DMS53 treated with DMSO at 0.1 percent for 48 hours (cell line): ENCODE data around the gene APPL1.
"Not testable (repeated sequence)": the region's sequence is repeated elsewhere in the genome, so short reads cannot be mapped to it uniquely, and the experiment has no call there.

Experiments used
- DNase-seq: peaks from one replicate; lab custom pipeline; 2025; ENCODE audit not compliant: unreplicated experiment; lab: John Stamatoyannopoulos, UW

Gene APPL1

DNA sequence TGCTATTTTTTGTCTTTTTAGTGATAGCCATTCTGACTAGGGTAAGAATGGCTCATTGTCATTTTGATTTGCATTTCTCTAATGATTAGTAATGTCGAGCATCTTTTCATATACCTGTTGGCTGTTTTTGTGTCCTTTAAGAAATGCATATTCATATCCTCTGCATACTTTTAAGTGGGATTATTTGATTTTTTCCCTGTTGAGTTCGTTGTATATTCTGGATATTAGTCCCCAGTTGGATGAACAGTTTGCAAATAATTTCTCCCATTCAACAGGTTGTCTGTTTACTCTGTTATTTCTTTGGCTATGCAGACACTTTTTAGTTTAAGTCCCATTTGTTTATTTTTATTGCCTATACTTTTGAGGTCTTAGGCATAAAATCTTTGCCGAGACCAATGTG lies 34.4 kb downstream of the APPL1 start:
- no peak for DNase-seq

DNA sequence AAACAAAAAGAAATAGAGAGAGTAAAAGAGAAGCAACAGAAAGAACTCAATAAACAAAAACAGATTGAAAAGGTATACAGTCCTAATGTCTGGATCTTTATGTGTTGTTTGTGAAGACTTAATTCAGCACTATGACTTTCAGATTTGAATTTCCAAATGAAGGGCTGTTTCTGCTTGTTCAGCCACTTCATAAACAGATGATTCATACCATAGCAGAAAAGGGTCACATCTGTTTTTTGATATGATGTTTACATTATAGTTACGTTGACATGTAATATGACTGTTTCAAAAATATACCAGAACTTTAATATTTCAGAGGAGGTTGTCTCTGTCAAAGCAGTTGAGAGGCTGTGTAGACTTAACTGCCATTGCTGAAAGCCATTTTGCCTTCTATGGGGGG lies 40.9 kb downstream of the APPL1 start:
- no peak for DNase-seq

DNA sequence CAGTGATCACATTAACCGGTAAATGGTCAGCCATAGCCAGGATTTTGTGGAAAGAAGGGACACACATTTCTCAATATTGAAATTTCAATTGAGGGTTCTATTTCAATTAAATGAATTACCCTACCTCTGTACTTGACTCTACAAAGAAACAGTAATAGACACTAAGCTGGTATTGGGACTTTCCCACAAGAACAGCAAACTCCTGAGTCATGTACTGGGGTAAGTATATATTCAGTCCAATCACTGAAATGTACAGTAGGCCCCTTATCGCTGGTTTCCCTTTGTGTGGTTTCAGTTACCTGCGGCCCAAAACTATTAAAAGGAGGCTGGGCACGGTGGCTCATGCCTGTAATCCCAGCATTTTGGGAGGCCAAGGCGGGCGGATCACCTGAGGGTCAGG lies 47.3 kb downstream of the APPL1 start:
- no peak for DNase-seq

DNA sequence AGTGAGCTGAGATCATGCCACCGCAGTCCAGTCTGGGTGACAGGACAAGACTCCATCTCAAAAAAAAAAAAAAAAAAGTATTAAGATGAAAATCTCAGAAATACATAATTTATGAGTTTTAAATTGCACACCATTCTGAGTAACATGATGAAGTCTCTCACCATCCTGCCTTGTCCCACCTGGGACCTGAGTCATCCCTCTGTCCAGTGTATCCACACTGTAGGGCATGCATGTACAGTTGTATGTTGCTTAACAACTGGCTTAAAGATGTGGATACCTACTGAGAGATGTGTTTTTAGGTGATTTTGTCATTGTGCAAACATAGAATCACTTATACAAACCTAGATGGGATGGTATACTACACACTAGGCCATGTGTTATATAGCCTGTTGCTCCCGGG lies 47.9 kb downstream of the APPL1 start:
- no peak for DNase-seq

DNA sequence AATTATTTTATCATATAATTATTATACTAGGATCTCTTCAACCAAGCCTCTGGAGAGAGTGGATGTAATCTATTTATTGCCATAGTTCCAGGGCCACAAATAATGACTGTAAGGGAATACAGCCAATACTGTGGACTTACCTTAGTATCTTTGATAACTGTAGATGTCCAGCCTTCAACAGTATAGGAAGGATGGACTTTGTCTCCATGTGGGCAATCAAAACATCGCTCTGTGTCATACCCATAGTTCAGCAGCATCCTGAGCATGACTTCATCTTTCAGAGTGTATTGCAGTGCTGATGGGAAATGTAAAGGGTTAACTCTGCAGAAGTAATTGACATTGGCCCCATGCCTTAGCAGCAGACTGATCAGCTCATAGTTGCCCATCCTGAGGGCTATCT lies 50.7 kb downstream of the APPL1 start:
- DNase-seq, result no peak

GRCh38 chr3:57279685-57280084 lies 52.2 kb downstream of the APPL1 start:
- DNase-seq, result no peak

DNA sequence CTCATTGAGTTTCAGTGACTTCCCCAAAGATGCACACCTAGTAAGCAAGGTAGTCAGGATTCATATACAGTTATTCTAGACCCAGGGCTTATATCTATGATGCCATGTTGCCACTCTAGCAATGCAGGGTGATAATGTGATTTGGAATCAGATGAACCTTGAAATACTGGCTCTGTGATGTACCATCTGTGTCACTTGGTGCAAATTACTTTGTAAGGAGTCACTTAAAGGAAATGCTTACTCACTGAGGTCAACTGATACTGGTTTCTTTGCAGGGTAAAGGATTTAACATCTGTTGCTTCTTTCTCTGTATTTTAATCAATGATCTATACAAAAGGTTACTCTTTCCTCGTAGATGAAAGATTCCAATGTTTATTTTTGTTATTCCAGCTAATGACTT lies 54.2 kb downstream of the APPL1 start:
- DNase-seq, result no peak

DNA sequence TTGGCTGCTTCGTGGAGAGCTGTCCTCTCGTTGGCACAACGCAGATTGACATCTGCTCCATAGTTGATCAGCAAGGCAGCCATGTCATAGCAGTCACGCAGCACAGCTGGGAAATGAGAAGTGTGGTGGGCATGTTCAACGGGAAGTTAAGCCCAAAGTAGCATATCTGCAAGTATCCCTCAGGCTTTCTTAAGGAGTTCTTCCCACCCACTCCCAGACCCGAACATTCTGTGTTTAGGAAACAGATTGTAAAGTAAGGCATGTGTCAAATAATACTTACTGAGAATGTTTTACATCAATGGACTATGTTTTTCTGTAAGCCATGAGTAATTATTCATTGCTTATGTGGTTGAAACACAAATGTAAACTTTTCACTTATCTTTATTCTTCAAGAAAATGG lies 55.8 kb downstream of the APPL1 start:
- DNase-seq, result no peak

- DNase-seq, result no peak
Observed at GRCh38 chr3:57287205-57287604, 59.7 kb downstream of the APPL1 start.

- DNase-seq, result no peak
Observed at GRCh38 chr3:57288403-57288802, 60.9 kb downstream of the APPL1 start.

GRCh38 chr3:57292159-57292896 lies 64.8 kb downstream of the APPL1 start, which contains the start of gene ASB14:
ASB14 (minus strand) TSS chr3:57292685; CDS start chr3:57292033, 652 bp downstream.
- no peak for DNase-seq

- no peak for DNase-seq
Observed at GRCh38 chr3:57292897-57293526, 65.5 kb downstream of the APPL1 start.

DNA sequence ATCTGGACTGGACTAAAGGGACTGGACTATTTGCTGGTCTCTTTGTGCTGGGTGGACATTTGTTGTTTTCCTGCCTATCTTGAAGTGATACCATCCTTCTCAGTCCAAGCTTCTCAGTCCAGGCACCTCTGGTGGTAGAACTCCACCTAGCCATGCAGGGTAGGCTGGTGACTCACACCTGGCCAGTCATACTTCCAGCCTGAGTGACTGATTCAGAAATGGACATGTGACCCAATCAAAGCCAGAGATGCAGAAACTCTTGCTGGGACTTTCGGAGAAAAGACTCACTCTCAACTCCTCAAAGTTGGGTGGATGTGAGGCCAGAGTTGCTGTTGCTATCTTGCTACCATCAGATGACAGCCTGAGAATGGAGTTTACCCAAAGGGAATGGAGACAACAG lies 70.5 kb downstream of the APPL1 start:
- DNase-seq, result no peak

GRCh38 chr3:57303520-57303919 lies 76.0 kb downstream of the APPL1 start:
- not testable (repeated sequence) for DNase-seq

DNA sequence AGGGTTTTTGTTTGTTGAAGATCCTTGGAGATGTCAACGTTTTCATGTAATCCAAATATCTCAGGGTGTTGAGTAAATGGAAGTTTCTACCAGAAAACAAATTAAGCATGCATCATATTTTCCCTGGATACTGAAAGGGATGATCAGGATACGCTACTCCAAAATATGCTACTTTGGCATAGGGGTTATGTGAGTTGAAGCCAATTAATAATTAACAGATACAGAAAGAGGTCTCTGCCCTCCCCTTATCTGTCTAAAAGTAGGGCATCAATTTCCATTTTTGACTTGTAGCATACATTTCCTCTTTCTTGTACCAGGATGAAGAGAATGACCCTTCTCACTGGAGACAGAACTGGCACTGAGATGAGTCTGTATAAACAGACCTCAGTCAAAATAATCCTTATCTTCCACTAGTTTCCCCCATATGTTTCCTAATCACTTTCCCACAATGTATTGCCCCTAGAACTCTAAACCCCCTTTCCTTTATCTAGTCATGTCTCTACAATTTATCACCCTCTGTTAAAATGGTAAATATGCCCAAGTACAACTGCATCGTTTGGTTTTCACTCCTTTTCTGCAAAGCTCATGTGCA lies 82.3 kb downstream of the APPL1 start:
- no peak for DNase-seq

- DNase-seq, result no peak
Observed at GRCh38 chr3:57314204-57314603, 86.7 kb downstream of the APPL1 start.
